ENCODE results near the gene REEP5.

DNA sequence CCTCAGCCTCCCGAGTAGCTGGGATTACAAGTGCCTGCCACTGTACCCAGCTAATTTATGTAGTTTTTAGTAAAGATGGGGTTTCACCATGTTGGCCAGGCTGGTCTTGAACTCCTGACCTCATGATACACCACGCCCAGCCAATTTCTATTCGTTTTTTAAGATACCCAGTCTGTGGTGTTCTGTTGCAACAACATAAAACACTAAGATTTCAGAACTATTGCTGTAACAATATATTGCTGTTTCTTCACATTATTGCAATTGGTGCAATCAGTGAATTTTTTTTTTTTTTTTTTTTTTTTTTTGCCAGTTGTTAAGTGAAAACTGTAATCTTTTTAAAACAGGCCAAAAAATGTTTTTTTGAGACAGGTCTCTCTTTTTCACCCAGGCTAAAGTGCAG is 51.1 kb downstream of the REEP5 start:
- TF ChIP-seq, protein P1, sequence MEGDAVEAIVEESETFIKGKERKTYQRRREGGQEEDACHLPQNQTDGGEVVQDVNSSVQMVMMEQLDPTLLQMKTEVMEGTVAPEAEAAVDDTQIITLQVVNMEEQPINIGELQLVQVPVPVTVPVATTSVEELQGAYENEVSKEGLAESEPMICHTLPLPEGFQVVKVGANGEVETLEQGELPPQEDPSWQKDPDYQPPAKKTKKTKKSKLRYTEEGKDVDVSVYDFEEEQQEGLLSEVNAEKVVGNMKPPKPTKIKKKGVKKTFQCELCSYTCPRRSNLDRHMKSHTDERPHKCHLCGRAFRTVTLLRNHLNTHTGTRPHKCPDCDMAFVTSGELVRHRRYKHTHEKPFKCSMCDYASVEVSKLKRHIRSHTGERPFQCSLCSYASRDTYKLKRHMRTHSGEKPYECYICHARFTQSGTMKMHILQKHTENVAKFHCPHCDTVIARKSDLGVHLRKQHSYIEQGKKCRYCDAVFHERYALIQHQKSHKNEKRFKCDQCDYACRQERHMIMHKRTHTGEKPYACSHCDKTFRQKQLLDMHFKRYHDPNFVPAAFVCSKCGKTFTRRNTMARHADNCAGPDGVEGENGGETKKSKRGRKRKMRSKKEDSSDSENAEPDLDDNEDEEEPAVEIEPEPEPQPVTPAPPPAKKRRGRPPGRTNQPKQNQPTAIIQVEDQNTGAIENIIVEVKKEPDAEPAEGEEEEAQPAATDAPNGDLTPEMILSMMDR (conservative IDR thresholded peaks at IDR 0.05; ENCODE audit: low read depth, low read length), result no peak
- TF ChIP-seq EZH2phosphoT487 (IDR thresholded peaks at IDR 0.05; ENCODE audit: borderline replicate concordance, low read length) (no peak), EZH2 (IDR thresholded peaks at IDR 0.05; ENCODE audit: low read length, unreplicated experiment) (no peak)
